B cell (primary cell): ENCODE results near the gene EML3. TPM values are rescaled to one million over a fixed set of nuclear protein-coding genes. Genes with fewer than 3 reads are reported as not detected.

Source experiments
- ATAC-seq: fragments of 200-7000 bp; cut with Tn5 transposase; one replicate; pipeline ENCODE4 v1.10.0; 2021; ENCODE audit warnings: low read depth, mild to moderate bottlenecking, moderate number of reproducible peaks, moderate library complexity
- CTCF ChIA-PET: fragments of 350-600 bp; sonication (Branson Sonifier 250); formaldehyde crosslinking; loops from one replicate; lab custom pipeline; 2021; ENCODE audit warnings: antibody characterized with exemption, inconsistent platforms; lab: Charles Lee
- POLR2A ChIA-PET: fragments of 350-600 bp; sonication (Branson Sonifier 250); formaldehyde crosslinking; loops from one replicate; lab custom pipeline; 2021; ENCODE audit warnings: antibody characterized with exemption; lab: Charles Lee
- DNase-seq: peaks from one replicate; pipeline ENCODE4 v3.0.0; 2013
- H2AFZ ChIP-seq: 2 replicates; pipeline ENCODE4 v1.6.1; 2012; ENCODE audit warnings: mild to moderate bottlenecking, low read depth, low read length; ENCODE audit not compliant: insufficient read depth, poor library complexity, severe bottlenecking
- H3K27ac ChIP-seq, 2 donors: 1 replicate in 1 of 2; 2 replicates in 1 of 2; pipeline ENCODE4 v1.5.1; 2012 to 2013; ENCODE audit warnings: low read length in 2 of 2, mild to moderate bottlenecking in 2 of 2, moderate library complexity in 1 of 2
- H3K27me3 ChIP-seq, 4 experiments: fragments of 200-600 bp in 1 of 4; sonication (generic) in 1 of 4; replicated peaks in 1 of 4; 1 replicate in 2 of 4; 2 replicates in 2 of 4; pipeline versions ENCODE4 v1.6.1 to v1.7.0; 2013 to 2016; ENCODE audit warnings: low read length in 3 of 4, mild to moderate bottlenecking in 2 of 4, mixed read lengths in 1 of 4, moderate library complexity in 1 of 4; ENCODE audit not compliant: insufficient read depth in 4 of 4, control insufficient read depth in 3 of 4; ENCODE audit errors: control extremely low read depth in 1 of 4
- H3K36me3 ChIP-seq, 2 experiments: replicated peaks in 1 of 2; 1 replicate in 1 of 2; 2 replicates in 1 of 2; pipeline versions ENCODE4 v1.6.1 to v1.7.1; 2013; ENCODE audit warnings: low read length in 1 of 2; ENCODE audit not compliant: insufficient read depth in 2 of 2, control insufficient read depth in 1 of 2; ENCODE audit errors: control extremely low read depth in 1 of 2, extremely low read depth in 1 of 2
- H3K4me1 ChIP-seq, 2 donors: fragments of 200-600 bp in 1 of 2; sonication (generic) in 1 of 2; 1 replicate in 1 of 2; 2 replicates in 1 of 2; pipeline versions ENCODE4 v1.5.1 to v1.6.1; 2013 to 2017; ENCODE audit warnings: low read length in 2 of 2; ENCODE audit not compliant: control insufficient read depth in 2 of 2, insufficient read depth in 2 of 2
- H3K4me2 ChIP-seq: replicated peaks from 2 replicates; pipeline ENCODE3; 2012; ENCODE audit warnings: mild to moderate bottlenecking, low read depth, low read length; ENCODE audit not compliant: poor library complexity, severe bottlenecking
- H3K4me3 ChIP-seq, 5 experiments: fragments of 200-600 bp in 1 of 5; sonication (generic) in 1 of 5; 1 replicate in 3 of 5; 2 replicates in 2 of 5; pipeline versions ENCODE4 v1.5.1 to v1.7.0; 2011 to 2016; ENCODE audit warnings: low read length in 4 of 5, mild to moderate bottlenecking in 4 of 5, low read depth in 2 of 5, control low read depth in 1 of 5, moderate library complexity in 1 of 5; ENCODE audit not compliant: insufficient read depth in 1 of 5; ENCODE audit errors: control extremely low read depth in 1 of 5, extremely low read depth in 1 of 5
- H3K79me2 ChIP-seq: fragments of 200-600 bp; sonication (generic); one replicate; pipeline ENCODE4 v1.6.0; 2016; ENCODE audit warnings: low read length; ENCODE audit not compliant: control insufficient read depth, insufficient read depth
- H3K9ac ChIP-seq: fragments of 200-600 bp; sonication (generic); 2 replicates; pipeline ENCODE4 v1.6.1; 2017; ENCODE audit warnings: mild to moderate bottlenecking, low read length, moderate library complexity
- H3K9me3 ChIP-seq, 3 donors: one replicate each; pipeline versions ENCODE4 v1.6.1 to v1.7.1; 2013; ENCODE audit warnings: low read length in 2 of 3; ENCODE audit not compliant: control insufficient read depth in 2 of 3, insufficient read depth in 1 of 3; ENCODE audit errors: control extremely low read depth in 1 of 3
- H4K20me1 ChIP-seq: 2 replicates; pipeline ENCODE4 v1.6.0; 2012; ENCODE audit warnings: mild to moderate bottlenecking, low read length; ENCODE audit not compliant: insufficient read depth, control insufficient read depth, poor library complexity, severe bottlenecking
- H3K27ac Mint-ChIP-seq: one replicate; pipeline ENCODE4 v1.8.0; 2021; ENCODE audit warnings: mixed read lengths
- H3K27me3 Mint-ChIP-seq: one replicate; pipeline ENCODE4 v1.8.0; 2021; ENCODE audit warnings: mixed read lengths
- H3K4me1 Mint-ChIP-seq: one replicate; pipeline ENCODE4 v1.8.0; 2021; ENCODE audit warnings: mixed read lengths
- H3K4me3 Mint-ChIP-seq: one replicate; pipeline ENCODE4 v1.8.0; 2021; ENCODE audit warnings: mixed read lengths
- H3K9me3 Mint-ChIP-seq: one replicate; pipeline ENCODE4 v1.8.0; 2022; ENCODE audit warnings: mixed read lengths; ENCODE audit not compliant: insufficient read depth
- EZH2 ChIP-seq: IDR thresholded peaks from 2 replicates; pipeline ENCODE4 v1.6.1; 2012; ENCODE audit warnings: borderline replicate concordance, low read depth, mild to moderate bottlenecking, moderate library complexity, low read length; ENCODE audit not compliant: insufficient read depth, poor library complexity, severe bottlenecking
- WGBS: methylation state at CpG from one replicate; pipeline ENCODE4 v1.1.5; 2013; ENCODE audit warnings: missing lambda C conversion rate; ENCODE audit not compliant: insufficient coverage; 5-methylcytosine and 5-hydroxymethylcytosine counted together
- intact Hi-C: fragments of 100-400 bp; cut with micrococcal nuclease; formaldehyde crosslinking; loops from one replicate; pipeline ENCODE4 v1.10.0; 2022
- polyA plus RNA-seq: library from polyadenylated mRNA; depleted of rRNA; stranded (reverse); fragments of >200 nt; gene quantifications from 2 replicates; pipeline ENCODE4 v1.2.3, GENCODE V29; 2012
- total RNA-seq, 2 donors: library from RNA; stranded (reverse); fragments of 120-200 nt in 1 of 2; gene quantifications; 1 replicate in 1 of 2; 2 replicates in 1 of 2; pipeline versions ENCODE4 v1.2.3 to v1.2.4, GENCODE V29; 2013 to 2022
- TF ChIP-seq, protein P1 (sequence below): fragments of 200-600 bp; IDR thresholded peaks from one replicate; pipeline ENCODE4 v1.8.0; 2022; ENCODE audit warnings: antibody characterized with exemption, mild to moderate bottlenecking

EML3 gene
- total and polyA plus RNA-seq, 2 donors (not counting 1 experiment from before 2014, with no cell fraction given) = 127 to 128 TPM

DNA sequence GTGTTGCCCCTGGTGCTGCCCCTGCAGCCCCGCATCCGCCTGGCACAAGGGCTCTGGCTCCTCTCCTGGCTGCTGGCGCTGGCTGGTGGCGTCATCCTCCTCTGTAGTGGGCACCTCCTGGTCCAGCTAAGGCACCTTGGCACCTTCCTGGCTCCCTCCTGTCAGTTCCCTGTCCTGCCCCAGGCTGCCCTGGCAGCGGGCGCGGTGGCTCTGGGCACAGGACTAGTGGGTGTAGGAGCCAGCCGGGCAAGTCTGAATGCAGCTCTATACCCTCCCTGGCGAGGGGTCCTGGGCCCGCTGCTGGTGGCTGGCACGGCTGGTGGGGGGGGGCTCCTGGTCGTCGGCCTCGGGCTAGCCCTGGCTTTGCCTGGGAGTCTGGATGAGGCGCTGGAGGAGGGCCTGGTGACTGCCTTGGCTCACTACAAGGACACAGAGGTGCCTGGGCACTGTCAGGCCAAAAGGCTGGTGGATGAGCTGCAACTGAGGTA lies 760 bp upstream of the EML3 start:
- 87% methylated on average over 15 of the region's 15 CpGs for WGBS
- no peak for TF ChIP-seq EZH2
- TF ChIP-seq, protein P1, sequence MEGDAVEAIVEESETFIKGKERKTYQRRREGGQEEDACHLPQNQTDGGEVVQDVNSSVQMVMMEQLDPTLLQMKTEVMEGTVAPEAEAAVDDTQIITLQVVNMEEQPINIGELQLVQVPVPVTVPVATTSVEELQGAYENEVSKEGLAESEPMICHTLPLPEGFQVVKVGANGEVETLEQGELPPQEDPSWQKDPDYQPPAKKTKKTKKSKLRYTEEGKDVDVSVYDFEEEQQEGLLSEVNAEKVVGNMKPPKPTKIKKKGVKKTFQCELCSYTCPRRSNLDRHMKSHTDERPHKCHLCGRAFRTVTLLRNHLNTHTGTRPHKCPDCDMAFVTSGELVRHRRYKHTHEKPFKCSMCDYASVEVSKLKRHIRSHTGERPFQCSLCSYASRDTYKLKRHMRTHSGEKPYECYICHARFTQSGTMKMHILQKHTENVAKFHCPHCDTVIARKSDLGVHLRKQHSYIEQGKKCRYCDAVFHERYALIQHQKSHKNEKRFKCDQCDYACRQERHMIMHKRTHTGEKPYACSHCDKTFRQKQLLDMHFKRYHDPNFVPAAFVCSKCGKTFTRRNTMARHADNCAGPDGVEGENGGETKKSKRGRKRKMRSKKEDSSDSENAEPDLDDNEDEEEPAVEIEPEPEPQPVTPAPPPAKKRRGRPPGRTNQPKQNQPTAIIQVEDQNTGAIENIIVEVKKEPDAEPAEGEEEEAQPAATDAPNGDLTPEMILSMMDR = no peak
- peak overlapping the region; percentile 78 for H3K27ac Mint-ChIP-seq
- peaks cover 10 to 21% of the 10 kb centered on the region in 2 donors for H3K4me1 ChIP-seq
- intact Hi-C loops = loop anchor here (1.0 to 2.0 kb wide), 3 partner anchors 33 to 113 kb away; partner anchors contain the start of genes GANAB and HNRNPUL2
- ChIA-PET POLR2A (interaction anchor here (0.6 to 1.6 kb wide), 3 partner anchors 12 to 24 kb away, joined by 3 to 5 read pairs (median 5); partner anchors contain the start of genes MTA2 and TUT1), CTCF (interaction anchor here (1.1 to 3.7 kb wide), 2 partner anchors 8 to 21 kb away, joined by 4 to 32 read pairs; partner anchors contain the start of genes B3GAT3 and TUT1)
- ATAC-seq (no peak), DNase-seq (no peak)
- H3K27me3 ChIP-seq = no peaks in the 10 kb centered on the region
- H3K4me2 ChIP-seq = peak overlapping the region; percentile 90
- H3K9ac ChIP-seq = no peak overlapping the region
- no peaks in the 10 kb centered on the region for H3K9me3 Mint-ChIP-seq
- H3K36me3 ChIP-seq = peaks cover 0 to 33% of the 10 kb centered on the region in 2 experiments
- no peaks in the 10 kb centered on the region for H3K27me3 Mint-ChIP-seq
- H3K4me1 Mint-ChIP-seq = peaks cover 20% of the 10 kb centered on the region
- peak overlapping the region; percentile 70 to 96 for H3K27ac ChIP-seq
- H3K9me3 ChIP-seq = no peaks in the 10 kb centered on the region
- peak overlapping the region; percentile 60 for H3K4me3 Mint-ChIP-seq
- H4K20me1 ChIP-seq = peaks cover 11% of the 10 kb centered on the region
- H3K79me2 ChIP-seq = peaks cover 57% of the 10 kb centered on the region
- H2AFZ ChIP-seq = peak overlapping the region; percentile 90
- no peak overlapping the region for H3K4me3 ChIP-seq
